HFF-Myc (cell line): ENCODE results near the gene KCNC1.

ENCODE experiments used
- DNase-seq: peaks from one replicate; pipeline ENCODE4 v3.0.0-alpha.2; 2011; ENCODE audit warnings: low read depth; ENCODE audit errors: extremely low read depth
- H3K4me3 ChIP-seq: replicated peaks from 2 replicates; pipeline ENCODE4 v1.5.1; 2011; ENCODE audit warnings: low read depth, mild to moderate bottlenecking, control low read depth, low read length
- CTCF ChIP-seq: IDR thresholded peaks from 2 replicates; pipeline ENCODE4 v1.5.1; 2012; ENCODE audit warnings: mild to moderate bottlenecking, low read depth, low read length, control low read depth; ENCODE audit errors: missing control alignments

Gene KCNC1

GRCh38 chr11:17828311-17828751 lies 93.8 kb downstream of the KCNC1 start:
- DNase-seq: no peak
- TF ChIP-seq CTCF: no peak
- no peak overlapping the region for H3K4me3 ChIP-seq

- no peak for DNase-seq
- no peak overlapping the region for H3K4me3 ChIP-seq
- no peak for TF ChIP-seq CTCF
Observed at GRCh38 chr11:17831228-17831627, 96.6 kb downstream of the KCNC1 start.

- no peak for TF ChIP-seq CTCF
- no peak overlapping the region for H3K4me3 ChIP-seq
- DNase-seq: no peak
Observed at GRCh38 chr11:17831883-17832282, 97.3 kb downstream of the KCNC1 start.
